DOHH2 (cell line): ENCODE data around the gene SBK1.

Experiments
- CTCF ChIP-seq: fragments of 200-600 bp; sonication (generic); IDR thresholded peaks from one replicate; pipeline ENCODE4 v1.5.1; 2014; ENCODE audit warnings: antibody characterized with exemption, mild to moderate bottlenecking, low read depth, low read length; ENCODE audit not compliant: poor library complexity, severe bottlenecking
- EZH2phosphoT487 ChIP-seq: fragments of 200-600 bp; sonication (generic); IDR thresholded peaks from 2 replicates; pipeline ENCODE4 v1.6.1; 2017; ENCODE audit warnings: borderline replicate concordance, mild to moderate bottlenecking, antibody characterized with exemption, low read length, moderate library complexity, mixed read lengths

- TF ChIP-seq CTCF (no peak), EZH2phosphoT487 (no peak)
These were observed 1.5 kb upstream of the SBK1 start for GRCh38 chr16:28290859-28291254.
